ENCODE measurements around the gene FOXJ3.
A peak's percentile ranks its signal among the peaks of the same experiment; 100 is the strongest.

FOXJ3 gene

GRCh38 chr1:42379794-42380585 lies 45.0 kb upstream of the FOXJ3 start (continued):
- TF ChIP-seq ZBTB49 (tag by site-specific recombination; IDR thresholded peaks at IDR 0.05; ENCODE audit: low read depth): no peak
- TF ChIP-seq ZNF280D (tag by site-specific recombination; IDR thresholded peaks at IDR 0.05): no peak
- no peak for TF ChIP-seq ZNF354C (tag by site-specific recombination; IDR thresholded peaks at IDR 0.05; ENCODE audit: borderline replicate concordance, low read depth)
- TF ChIP-seq ZNF645 (tag by site-specific recombination; IDR thresholded peaks at IDR 0.05): no peak
- TF ChIP-seq ZNF248 (tag by site-specific recombination; IDR thresholded peaks at IDR 0.05): no peak
- no peak for TF ChIP-seq ZNF132 (tag by site-specific recombination; IDR thresholded peaks at IDR 0.05; ENCODE audit: borderline replicate concordance)
- TF ChIP-seq KLF10 (tag by site-specific recombination; IDR thresholded peaks at IDR 0.05): no peak
- peak; percentile 58 for TF ChIP-seq ZFHX2 (tag by site-specific recombination; conservative IDR thresholded peaks at IDR 0.05)
- no peak for TF ChIP-seq GLI4 (tag by site-specific recombination; IDR thresholded peaks at IDR 0.05)
- TF ChIP-seq ZNF239 (tag by site-specific recombination; IDR thresholded peaks at IDR 0.05): no peak
- TF ChIP-seq EGR2 (tag by site-specific recombination; IDR thresholded peaks at IDR 0.05; ENCODE audit: low read depth): peak; percentile 46
- TF ChIP-seq ZXDB (tag by site-specific recombination; IDR thresholded peaks at IDR 0.05): no peak
- TF ChIP-seq AEBP2 (tag by site-specific recombination; IDR thresholded peaks at IDR 0.05; ENCODE audit: borderline replicate concordance): no peak
- TF ChIP-seq ZNF843 (tag by site-specific recombination; IDR thresholded peaks at IDR 0.05): no peak
- no peak for TF ChIP-seq ZSCAN4 (tag by site-specific recombination; IDR thresholded peaks at IDR 0.05)
- TF ChIP-seq SP2 (tag by site-specific recombination; IDR thresholded peaks at IDR 0.05): peak; percentile 68
- TF ChIP-seq KLF16 (tag by site-specific recombination; IDR thresholded peaks at IDR 0.05): 0 out of 2 replicates have a peak, but pooled peaks have one; percentile 39
- TF ChIP-seq PBX3 (CRISPR knock-in tag; IDR thresholded peaks at IDR 0.05): no peak
- TF ChIP-seq BCL6B (tag by site-specific recombination; IDR thresholded peaks at IDR 0.05): no peak
- 0 out of 2 replicates have a peak, but pooled peaks have one; percentile 37 for TF ChIP-seq ZBTB48 (tag by site-specific recombination; IDR thresholded peaks at IDR 0.05)
- no peak for TF ChIP-seq ZNF394 (tag by site-specific recombination; IDR thresholded peaks at IDR 0.05; ENCODE audit: borderline replicate concordance)
- no peak for TF ChIP-seq ZNF449 (tag by site-specific recombination; IDR thresholded peaks at IDR 0.05)
- no peak for TF ChIP-seq BCL11B (tag by site-specific recombination; IDR thresholded peaks at IDR 0.05; ENCODE audit: low read depth)
- no peak for TF ChIP-seq ZNF16 (tag by site-specific recombination; IDR thresholded peaks at IDR 0.05; ENCODE audit: low read depth)
- no peak for TF ChIP-seq MZF1 (tag by site-specific recombination; IDR thresholded peaks at IDR 0.05; ENCODE audit: borderline replicate concordance)

All from HEK293 (cell line).